GM21528 (cell line): ENCODE data around the gene OTUD4.
"Not testable (repeated sequence)": the region's sequence is repeated elsewhere in the genome, so short reads cannot be mapped to it uniquely, and the experiment has no call there.

Source experiments
- ATAC-seq: cut with Tn5 transposase; IDR thresholded peaks from one replicate; pipeline ENCODE4 v1.9.1; 2021; ENCODE audit warnings: mild to moderate bottlenecking, moderate library complexity; ENCODE audit not compliant: unreplicated experiment, low FRiP score

OTUD4 gene

DNA sequence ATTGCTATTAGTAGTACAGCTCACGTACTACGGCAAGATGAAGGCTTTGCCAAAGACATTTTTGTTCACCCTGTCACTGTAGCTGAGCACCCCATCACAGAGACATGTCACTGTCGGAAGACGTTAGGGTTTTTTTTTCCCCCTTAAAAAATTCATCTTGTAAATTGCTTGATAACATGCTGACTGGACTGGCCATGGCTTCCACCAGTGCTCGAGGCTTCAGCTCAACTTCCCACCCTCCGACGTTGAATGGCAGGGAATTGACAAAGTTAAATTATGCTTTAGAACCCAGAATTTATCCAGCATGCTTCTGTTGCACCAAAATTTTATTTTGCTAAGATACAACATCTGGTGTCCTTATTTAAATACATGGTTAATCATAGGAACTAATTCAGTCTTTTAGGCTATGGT is 707 bp upstream of the OTUD4 start:
- ATAC-seq: peak; percentile 1

DNA sequence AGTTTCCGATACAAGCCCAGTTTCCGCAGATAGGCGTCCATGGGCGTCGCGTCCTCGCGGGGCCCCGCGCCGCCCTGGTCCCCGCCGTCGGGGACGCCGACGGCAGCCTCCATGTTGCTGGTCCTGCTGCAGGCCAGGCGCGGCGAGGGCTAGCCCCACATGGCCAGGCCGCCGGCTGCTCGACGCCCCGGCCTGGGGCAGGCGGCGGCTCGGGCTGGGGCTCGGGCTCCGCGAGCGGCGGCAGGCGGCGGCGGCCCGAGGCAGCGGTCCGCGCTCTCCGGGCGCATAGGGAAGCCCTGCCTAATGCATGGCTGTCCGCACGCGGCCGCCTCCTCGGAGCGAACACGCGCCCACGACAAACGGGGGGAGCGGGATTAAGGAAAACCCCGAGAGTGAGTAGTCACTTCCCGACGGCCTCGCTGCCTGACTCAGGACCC is 510 bp downstream of the OTUD4 start:
- ATAC-seq: peak; percentile 29

DNA sequence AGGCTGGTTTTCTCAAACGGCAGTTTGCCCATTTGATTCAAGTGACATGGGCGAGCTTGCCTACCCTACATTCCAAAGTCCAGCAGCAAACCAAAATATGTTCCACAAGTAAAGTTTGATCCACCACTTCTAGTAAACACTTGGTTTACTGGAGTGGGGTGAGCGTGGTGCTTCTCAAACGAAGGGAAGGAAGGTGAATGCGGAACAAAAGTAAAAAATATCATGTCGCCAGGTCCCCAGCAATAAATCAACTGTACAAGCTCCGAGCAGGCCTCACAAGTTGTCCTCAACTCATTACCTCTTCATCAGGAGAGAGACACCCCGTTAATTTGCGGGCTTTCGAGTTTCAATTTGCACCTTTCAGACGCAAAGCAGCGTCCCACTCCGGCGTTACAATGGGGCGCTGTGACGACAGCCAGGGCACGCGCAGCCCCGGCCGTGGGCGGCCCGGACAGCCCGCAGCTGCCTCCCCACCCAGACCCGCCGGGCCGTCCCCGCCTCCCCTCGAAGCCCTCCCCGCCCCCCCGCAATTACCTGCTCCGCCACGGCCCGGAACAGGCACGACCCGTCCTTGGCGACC is 1.0 kb downstream of the OTUD4 start:
- peak; percentile 43 for ATAC-seq

DNA sequence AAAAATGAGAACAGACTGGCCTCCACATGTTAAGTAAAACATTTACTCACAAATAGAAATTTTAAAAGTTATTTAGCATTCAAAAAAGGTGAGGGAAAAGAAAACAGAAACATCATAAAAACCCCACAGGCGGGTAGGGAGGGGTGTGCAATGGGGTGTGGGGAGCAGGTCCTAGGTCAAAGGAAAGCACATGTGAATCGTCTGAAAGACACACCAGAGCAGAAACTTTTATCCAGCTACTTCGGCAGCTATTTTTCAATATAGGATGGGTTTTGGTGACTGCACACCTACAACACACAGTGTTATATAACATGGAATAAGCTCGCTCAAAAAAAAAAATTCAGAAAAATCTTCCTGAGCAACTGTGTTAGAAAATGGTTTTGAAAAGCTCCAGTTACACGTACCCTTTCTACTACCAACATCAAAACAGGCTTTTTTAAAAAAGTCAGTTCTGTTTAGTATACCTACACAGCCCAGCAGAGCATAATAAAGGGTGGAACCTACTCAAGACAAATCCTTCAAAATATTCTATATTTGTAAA is 1.6 kb downstream of the OTUD4 start:
- ATAC-seq: no peak

DNA sequence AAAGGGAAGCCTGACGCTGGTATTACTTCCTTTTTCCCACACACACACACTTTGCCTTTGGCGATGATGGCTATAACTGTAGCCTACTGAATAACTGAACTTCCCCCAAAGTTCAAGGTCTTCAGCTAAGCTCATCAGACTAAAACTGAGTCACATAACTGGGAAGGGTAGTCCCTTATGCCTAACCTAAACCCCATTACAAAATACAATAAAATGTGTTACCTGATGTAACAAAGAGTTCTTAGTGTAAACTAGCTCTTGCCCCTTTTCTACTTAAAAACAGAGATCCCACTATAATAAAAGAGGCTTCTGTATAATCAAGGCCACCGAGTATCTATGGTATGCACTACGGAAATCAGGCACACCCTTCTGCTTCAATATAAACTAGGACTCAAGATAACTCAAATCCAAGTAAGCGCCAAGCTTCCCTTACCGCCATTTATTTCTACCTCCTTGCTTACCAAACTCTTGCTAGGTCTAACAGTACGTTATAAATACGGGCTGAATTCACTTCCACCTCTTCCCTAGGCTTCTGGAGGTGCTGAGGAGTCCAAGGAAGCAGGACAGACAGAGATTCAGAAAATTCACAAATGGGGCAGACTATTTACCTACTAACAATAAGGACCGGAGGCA is 2.4 kb downstream of the OTUD4 start:
- ATAC-seq: no peak

DNA sequence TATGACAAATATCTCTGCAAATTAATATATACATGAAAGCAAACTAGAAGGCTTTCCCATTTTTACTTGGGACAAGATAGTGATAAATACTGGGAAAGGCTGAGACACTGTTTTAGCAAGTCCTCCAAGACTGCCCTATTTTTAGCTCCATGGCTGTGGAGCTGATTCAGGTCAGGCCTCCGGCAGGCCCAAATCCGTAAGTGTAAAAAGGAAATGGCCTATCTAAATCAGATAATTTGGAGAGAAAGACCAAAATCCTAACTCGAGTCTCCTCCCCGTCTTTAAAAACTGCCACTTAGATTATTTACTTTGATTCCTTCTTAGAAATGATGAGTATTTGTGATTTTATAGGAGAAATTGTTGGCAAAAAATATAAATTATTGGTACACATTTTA is 2.9 kb downstream of the OTUD4 start:
- no peak for ATAC-seq

DNA sequence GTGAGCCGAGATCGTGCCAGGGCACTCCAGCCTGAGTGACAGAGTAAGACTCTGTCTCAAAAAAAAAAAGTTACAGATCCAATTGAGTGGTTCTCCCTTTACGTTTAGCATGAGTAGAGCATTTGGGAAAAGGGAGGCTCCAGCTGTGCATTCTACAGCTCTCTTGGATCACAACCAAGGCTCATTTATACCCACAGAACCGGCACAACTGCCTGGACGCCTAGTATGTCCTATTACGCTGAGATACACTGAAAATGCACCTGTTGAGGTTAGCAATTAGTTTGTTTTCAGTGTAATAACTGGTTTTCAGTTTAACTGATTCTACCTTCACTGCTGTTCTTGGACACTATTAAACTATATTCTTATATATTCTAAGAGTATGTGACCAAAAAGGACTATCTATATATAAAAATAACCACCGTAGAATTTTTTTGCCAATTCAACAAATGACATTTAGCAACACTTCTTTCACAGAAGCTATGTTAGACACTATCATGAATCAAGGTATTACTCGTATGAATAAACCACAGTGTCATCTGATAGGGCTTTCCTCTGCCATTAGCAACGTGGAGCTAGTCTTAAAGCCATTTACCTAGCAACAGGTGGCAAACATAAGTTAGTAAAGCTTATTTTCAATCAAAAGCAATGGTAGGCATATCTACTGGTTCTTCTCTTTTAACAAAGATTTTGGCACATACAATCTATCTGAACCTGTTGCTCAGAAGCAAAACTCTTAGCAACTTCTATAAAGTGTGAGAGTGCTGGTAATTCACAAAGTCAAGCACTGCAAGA is 3.6 kb downstream of the OTUD4 start:
- ATAC-seq: no peak

DNA sequence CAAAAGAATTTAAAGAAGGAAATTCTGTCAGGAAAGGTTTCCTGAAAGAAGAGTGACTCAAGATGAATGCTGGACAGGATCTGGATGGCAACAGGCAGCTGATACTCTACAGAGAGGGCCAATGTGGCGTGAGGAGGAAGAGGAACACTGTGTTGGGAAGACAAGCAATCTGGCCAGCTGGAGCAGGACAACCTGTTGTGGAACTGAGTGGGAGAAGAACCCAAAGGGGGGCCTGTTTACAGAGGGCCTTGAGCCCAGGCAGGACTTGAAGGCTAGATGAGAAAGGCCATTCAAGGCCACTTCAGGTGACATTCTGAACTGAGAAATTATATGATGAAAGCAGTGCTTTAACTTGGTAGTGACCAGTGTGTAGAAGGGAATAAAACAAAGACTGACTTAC is 8.5 kb downstream of the OTUD4 start:
- ATAC-seq: no peak

DNA sequence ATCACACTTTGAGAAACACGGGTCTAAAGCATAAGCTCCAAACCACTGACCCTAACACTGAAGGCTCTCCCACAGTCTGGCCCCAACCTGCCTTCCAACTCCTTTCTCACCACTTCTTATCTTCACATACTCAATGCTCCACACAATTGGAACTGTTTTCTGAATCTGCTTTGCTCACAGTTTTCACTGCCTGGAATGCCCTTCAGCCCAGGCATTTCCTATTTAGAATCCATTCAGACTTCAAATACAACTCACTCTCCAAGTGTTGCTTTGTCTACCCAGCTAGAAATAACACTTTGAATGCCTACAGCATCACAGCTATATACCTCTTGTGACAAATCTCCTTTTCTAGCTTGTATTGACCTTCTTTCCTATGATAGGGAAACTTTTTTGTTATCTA is 10.2 kb downstream of the OTUD4 start:
- no peak for ATAC-seq

DNA sequence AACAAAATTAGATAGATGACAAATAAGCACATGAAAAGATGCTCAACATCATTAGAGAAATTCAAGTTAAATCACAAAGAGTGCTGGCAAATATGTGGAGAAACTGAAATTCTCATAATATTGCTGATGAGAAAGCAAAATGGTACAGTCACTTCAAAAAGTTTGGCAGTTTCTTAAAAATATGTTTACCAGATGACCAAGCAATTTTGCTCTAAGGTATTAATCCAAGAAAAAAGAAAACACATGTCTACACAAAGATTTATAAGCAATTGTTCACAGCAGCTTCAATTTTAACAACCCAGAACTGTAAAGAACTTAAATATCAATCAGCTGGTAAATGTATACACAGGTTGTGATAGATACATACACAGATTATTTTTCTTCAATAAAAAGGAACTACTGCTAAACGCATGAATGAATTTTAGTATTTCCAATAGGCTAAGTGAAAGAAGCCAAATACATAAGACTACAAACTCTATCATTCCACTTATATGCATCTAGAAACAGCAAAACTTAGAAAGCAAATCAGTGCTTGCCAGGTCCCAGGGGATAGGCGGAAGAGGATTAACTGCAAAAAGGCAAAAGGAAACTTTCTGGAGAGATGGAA is 11.7 kb downstream of the OTUD4 start:
- no peak for ATAC-seq

DNA sequence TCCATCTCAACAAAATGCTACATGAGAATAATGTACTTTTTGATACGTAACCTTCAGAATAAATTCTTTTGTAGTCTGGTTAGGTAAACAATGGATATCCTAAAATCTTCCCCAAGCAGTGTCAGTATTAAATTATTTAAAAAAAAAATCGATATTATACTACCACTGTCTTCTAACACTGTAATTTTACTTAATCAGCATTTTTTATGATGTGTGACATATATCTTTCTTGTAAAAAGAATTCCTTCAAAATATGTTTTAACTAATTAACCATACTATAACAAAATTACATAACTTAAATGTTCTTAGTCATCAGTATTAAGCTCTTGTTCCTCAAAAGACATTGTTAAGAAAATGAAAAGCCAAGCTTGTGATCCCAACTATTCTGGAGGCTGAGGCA is 12.5 kb downstream of the OTUD4 start:
- ATAC-seq: no peak

DNA sequence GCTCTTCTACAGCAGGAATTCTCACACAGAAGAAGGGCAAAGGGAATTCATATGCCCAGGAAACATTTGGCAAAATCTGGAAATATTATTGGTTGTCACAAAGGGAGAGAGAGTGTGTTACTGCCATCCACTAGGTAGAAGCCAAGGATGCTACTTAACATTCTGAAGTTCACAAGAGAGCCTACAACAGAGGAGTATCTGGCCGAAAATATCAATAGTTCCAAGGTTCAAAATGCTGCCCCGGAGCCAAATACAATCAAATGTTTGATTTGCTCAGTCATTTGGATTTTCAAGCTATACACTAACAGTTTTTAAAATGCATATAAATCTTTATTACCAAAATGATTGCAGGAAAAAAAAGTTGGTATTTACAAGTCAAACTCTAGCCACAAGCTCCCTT is 18.8 kb downstream of the OTUD4 start:
- no peak for ATAC-seq

DNA sequence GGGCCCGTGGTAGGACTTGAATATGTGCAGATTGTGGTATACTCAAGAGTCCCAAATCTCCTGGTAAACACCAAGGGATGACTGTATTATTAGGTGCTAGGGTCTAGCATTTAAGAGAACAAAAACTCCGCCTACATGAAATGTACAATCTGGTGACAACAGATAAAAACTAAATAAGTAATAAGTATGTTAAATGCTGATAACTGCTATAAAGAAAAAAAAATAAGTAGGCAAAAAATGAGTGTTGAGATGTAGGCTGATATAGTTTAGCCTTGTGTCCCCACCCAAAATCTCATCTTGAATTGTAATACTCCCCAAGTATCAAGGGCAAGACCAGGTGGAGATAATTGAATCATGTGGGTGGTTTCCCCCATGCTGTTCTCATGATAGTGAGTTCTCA is 23.4 kb downstream of the OTUD4 start:
- no peak for ATAC-seq

DNA sequence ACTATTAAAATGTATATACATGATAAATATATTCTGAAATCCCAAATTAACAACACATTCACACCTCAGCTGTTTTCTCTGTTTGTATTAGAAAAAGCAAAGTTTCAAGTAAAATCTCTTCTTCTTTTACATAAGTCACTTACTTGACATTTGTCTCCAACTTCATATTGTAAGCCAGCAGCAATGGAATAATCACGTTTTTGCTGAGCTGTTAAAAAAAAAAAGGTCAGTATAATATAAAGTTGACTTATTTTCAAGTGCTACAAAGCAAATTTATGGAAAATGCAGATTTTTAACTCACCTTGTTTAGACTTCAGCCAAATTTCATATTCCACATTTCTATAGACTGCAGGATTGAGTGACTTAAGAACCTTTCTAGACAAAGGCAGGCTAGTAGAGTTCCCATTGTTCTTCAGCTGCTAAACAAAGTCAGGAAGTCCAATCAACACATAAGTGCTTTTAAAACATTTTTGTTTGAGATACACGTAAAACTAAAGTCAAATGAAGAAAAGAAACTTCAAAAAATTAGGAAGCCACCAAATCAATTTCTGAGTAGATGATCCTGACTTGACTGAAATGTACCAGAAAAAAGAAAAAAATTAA is 25.0 kb downstream of the OTUD4 start:
- ATAC-seq: no peak

DNA sequence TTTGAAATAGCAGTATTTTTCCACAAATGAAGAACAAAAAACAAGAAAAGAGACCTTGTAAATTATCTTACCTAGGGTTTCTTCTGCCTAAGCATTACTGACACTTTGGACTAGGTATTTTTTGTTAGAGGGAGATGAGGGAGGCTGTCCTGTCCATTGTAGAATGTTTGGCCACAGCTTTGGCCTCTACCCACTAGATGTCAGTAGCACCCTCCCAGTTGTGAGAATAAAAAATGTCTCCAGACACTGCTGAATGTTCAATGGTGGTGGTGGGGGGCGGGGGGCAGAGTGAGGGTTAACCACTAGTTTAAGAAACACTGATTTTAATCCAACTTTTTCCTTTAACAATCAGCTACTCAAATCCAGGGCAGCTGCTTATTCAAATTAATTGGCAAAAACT is 25.8 kb downstream of the OTUD4 start:
- ATAC-seq: no peak

DNA sequence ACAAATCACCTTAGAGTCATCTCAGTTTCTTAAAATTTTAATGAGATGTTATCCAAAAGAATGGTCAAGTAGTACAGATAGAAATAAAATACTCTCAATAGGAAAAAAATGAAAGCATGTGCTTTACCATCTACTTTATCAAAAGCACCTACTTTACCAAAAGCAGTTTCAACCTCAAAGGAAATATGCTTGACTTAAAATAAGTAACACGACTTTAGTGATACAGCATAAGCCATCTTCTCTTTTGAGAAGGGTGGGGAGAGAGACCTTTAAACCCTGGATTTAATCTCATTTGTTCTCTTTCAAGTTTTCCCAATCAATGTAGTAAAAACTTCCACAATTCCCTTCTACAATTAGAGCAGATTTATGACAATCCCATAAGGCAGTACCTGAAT is 26.5 kb downstream of the OTUD4 start:
- no peak for ATAC-seq

DNA sequence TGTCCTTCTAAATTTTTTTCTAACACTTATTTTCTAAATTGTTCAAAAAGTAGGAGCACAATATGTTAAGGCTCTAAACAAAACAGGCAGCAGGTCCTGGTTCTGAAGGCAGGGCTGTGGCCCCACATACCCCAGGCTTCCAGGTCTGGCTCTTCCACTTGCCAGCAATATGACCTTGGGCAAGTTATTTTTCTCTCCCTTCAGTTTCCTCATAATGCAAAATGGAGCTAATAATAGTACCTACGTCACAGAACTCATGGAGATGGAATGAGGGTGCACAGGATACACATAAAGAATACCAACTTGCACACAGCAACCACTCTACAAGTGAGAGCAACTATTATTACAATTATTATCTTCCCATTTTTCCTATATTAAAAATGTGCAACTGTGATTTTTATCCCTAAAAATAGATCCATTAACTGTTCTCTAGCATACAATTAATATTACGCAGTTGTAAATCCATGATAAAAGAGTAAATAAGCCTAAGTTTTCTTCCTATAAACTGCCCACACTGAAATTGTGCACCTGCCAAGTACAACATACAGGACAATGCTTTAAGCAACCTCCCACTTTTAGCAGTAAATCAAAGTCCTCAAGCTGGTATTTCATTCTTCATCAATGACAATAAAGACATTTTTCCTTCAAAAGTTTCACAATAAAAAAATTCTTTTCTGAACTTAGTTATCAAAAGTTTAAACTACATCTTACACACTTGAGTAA is 27.0 kb downstream of the OTUD4 start:
- no peak for ATAC-seq

DNA sequence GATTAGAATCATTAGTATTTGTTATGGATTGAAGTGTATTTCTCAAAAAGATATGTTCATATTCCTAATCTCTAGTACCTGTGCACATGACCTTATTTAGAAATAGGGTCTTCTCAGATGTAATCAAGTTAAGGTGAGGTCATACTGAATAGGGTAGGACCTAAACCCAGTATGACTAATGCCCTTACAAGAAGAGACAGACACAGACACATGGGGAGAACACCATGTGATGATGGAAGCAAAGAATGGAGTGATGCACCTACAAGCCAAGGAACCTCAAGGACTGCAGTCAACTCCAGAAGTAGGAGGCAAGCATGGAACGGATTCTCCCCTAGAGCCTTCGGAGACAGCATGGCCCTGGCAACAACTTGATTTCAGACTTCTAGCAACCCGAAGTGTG is 31.4 kb downstream of the OTUD4 start:
- no peak for ATAC-seq

DNA sequence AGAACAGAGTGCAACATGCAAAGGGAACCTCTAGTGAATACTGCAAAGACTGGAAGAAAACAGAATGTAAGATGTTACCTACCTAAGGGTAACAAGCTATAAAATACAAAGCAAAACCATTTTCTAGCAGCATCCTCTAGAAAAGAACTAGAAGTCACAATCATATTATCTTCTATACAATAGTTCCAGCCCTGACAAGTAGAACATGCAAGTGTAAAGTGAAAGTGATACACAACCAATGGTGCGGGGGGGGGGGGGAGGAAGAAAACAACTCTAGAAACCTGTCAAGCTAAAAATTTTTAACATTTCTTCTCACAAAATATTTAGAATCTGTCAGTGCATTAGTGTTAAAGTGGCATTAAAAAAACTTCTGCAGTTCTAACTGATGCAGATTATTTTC is 44.2 kb downstream of the OTUD4 start:
- ATAC-seq: not testable (repeated sequence)

DNA sequence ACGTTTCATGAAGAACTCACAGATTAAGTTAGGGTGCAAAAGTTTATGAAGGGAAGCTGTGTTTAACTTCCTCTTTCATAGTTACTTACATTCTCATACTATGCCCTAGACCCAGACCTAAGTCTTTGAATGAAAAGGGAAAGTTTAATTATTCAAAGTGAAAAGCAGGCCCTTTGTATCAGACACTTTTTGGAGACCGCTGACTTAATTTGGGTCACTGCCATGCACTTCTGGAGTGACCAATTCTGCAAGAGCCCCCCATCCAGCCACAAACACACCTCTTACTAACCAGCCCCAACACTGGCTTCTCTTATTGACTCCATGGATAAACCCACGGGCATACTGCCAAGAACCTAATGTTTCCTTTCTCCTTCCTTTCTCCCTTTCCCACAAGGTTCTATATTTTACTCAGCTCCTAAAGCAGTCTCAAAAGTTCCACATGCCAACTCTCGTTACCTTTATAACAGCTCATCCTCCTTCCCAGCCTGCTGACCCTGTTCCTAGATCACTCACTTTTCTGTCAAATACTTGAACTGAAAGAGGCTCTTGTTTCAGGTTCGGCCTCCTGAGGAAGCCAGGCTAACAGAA is 47.8 kb downstream of the OTUD4 start:
- ATAC-seq: peak; percentile 82
